Natural killer cell (primary cell): Measurements from ENCODE around the gene ARSB. TPM values are rescaled to one million over a fixed set of nuclear protein-coding genes. Genes with fewer than 3 reads are reported as not detected.
A peak's percentile ranks its signal among the peaks of the same experiment; 100 is the strongest.

Experiments used
- ATAC-seq, 3 donors: fragments of 150-1000 bp in 2 of 3; fragments of 200-7000 bp in 1 of 3; cut with Tn5 transposase; 1 replicate in 1 of 3; 2 replicates in 2 of 3; pipeline ENCODE4 v1.10.0; 2021; ENCODE audit warnings: mild to moderate bottlenecking in 2 of 3, moderate library complexity in 2 of 3
- DNase-seq, 2 donors: peaks; one replicate each; pipeline versions ENCODE4 v3.0.0 to v3.0.0-alpha.2; 2013 to 2021; ENCODE audit warnings: mixed read lengths in 1 of 2
- H3K27ac ChIP-seq: one replicate; pipeline ENCODE4 v1.5.1; 2013; ENCODE audit warnings: mild to moderate bottlenecking, low read length
- H3K27me3 ChIP-seq: one replicate; pipeline ENCODE4 v1.6.1; 2013; ENCODE audit warnings: low read length; ENCODE audit not compliant: control insufficient read depth, insufficient read depth
- H3K36me3 ChIP-seq: one replicate; pipeline ENCODE4 v1.6.1; 2013; ENCODE audit warnings: low read length; ENCODE audit not compliant: control insufficient read depth, insufficient read depth
- H3K4me1 ChIP-seq: one replicate; pipeline ENCODE4 v1.6.1; 2013; ENCODE audit warnings: low read length; ENCODE audit not compliant: control insufficient read depth, insufficient read depth
- H3K4me3 ChIP-seq: one replicate; pipeline ENCODE4 v1.5.1; 2013; ENCODE audit warnings: low read length
- H3K9me3 ChIP-seq: one replicate; pipeline ENCODE4 v1.6.1; 2013; ENCODE audit warnings: low read length; ENCODE audit not compliant: control insufficient read depth, insufficient read depth
- H3K27ac Mint-ChIP-seq, 2 donors: one replicate each; pipeline ENCODE4 v1.8.0; 2022; ENCODE audit warnings: mild to moderate bottlenecking in 2 of 2, mixed read lengths in 2 of 2, moderate library complexity in 1 of 2
- H3K27me3 Mint-ChIP-seq, 2 donors: one replicate each; pipeline ENCODE4 v1.8.0; 2022; ENCODE audit warnings: low read depth in 2 of 2, mixed read lengths in 2 of 2
- H3K36me3 Mint-ChIP-seq: one replicate; pipeline ENCODE4 v1.8.0; 2022; ENCODE audit warnings: mixed read lengths
- H3K4me1 Mint-ChIP-seq, 2 donors: one replicate each; pipeline ENCODE4 v1.8.0; 2022; ENCODE audit warnings: mixed read lengths in 2 of 2
- H3K4me3 Mint-ChIP-seq: one replicate; pipeline ENCODE4 v1.8.0; 2022; ENCODE audit warnings: mild to moderate bottlenecking, moderate library complexity, mixed read lengths
- H3K9me3 Mint-ChIP-seq, 2 donors: one replicate each; pipeline ENCODE4 v1.8.0; 2022; ENCODE audit warnings: mixed read lengths in 2 of 2
- CTCF ChIP-seq: fragments of 200-600 bp; IDR thresholded peaks from one replicate; pipeline ENCODE4 v1.8.0; 2022; ENCODE audit warnings: antibody characterized with exemption
- WGBS: methylation state at CpG from one replicate; pipeline ENCODE4 v1.1.7; 2013; ENCODE audit warnings: missing lambda C conversion rate; ENCODE audit not compliant: insufficient coverage; 5-methylcytosine and 5-hydroxymethylcytosine counted together
- intact Hi-C: fragments of 100-400 bp; cut with micrococcal nuclease; formaldehyde crosslinking; loops from one replicate; pipeline ENCODE4 v1.14.2; 2022
- total RNA-seq, 4 donors: library from RNA; stranded (reverse); fragments of 120-200 nt in 1 of 4; gene quantifications; one replicate each; pipeline versions ENCODE4 v1.2.3 to v1.2.4, GENCODE V29; 2013 to 2022

The ARSB gene
- 10 to 100 TPM in 1 of 3 donors, 1 to 10 TPM in 2; 8.6 to 12.8 (median 8.9) TPM for total RNA-seq
- 11.9 TPM for total RNA-seq (2013)

- TF ChIP-seq CTCF: no peak
- intact Hi-C loops: loop anchor here (5.0 to 10.0 kb wide), 3 partner anchors 252 to 690 kb away; partner anchors contain the start of genes AP3B1, JMY and SCAMP1
- H3K27me3 ChIP-seq: no peaks in the 10 kb centered on the region
- H3K9me3 ChIP-seq: no peaks in the 10 kb centered on the region
- peak within 1 kb of the TSS; percentile 85 for H3K27ac ChIP-seq
- H3K36me3 Mint-ChIP-seq: no peaks in the 10 kb centered on the region
- H3K27ac Mint-ChIP-seq: peak within 1 kb of the TSS; percentile 94 to 95
- no peaks in the 10 kb centered on the region for H3K36me3 ChIP-seq
- peak within 1 kb of the TSS; percentile 68 for H3K4me3 ChIP-seq
- DNase-seq: peak in 1 of 2 donors; percentile 64
- H3K9me3 Mint-ChIP-seq: no peaks in the 10 kb centered on the region
- ATAC-seq: peak; percentile 36 to 76 (median 51)
- peaks cover 25% of the 10 kb centered on the region in 2 donors for H3K4me1 Mint-ChIP-seq
- WGBS: under 1% methylated on average over 57 of the region's 57 CpGs
- H3K4me3 Mint-ChIP-seq: peak within 1 kb of the TSS; percentile 97
- peaks cover 13% of the 10 kb centered on the region for H3K4me1 ChIP-seq
- no peaks in the 10 kb centered on the region for H3K27me3 Mint-ChIP-seq
These were observed at the start of gene ARSB for GRCh38 chr5:78985116-78985724. Gene ARSB, minus strand, starts transcription at chr5:78985310. Its CDS starts 62 bp downstream, at chr5:78985248.

- peaks cover 3% of the 10 kb centered on the region for H3K9me3 ChIP-seq
- no peaks in the 10 kb centered on the region for H3K27me3 ChIP-seq
- intact Hi-C loops: no loop called here
- no peak overlapping the region for H3K4me3 ChIP-seq
- no peak overlapping the region for H3K4me3 Mint-ChIP-seq
- no peak for ATAC-seq
- no peak overlapping the region for H3K27ac Mint-ChIP-seq
- H3K4me1 Mint-ChIP-seq: no peaks in the 10 kb centered on the region
- no peak for TF ChIP-seq CTCF
- H3K27ac ChIP-seq: no peak overlapping the region
- no peaks in the 10 kb centered on the region for H3K36me3 ChIP-seq
- WGBS: 97% methylated on average over 5 of the region's 5 CpGs
- peaks cover 0 to 7% of the 10 kb centered on the region in 2 donors for H3K27me3 Mint-ChIP-seq
- DNase-seq: no peak
- no peaks in the 10 kb centered on the region for H3K9me3 Mint-ChIP-seq
- H3K4me1 ChIP-seq: no peaks in the 10 kb centered on the region
- H3K36me3 Mint-ChIP-seq: no peaks in the 10 kb centered on the region
These were observed 47.7 kb upstream of the ARSB start for GRCh38 chr5:79032782-79033181.

- Histone ChIP-seq H3K4me3 (no peak overlapping the region), H3K4me1 (no peaks in the 10 kb centered on the region), H3K27ac (no peak overlapping the region), H3K36me3 (no peaks in the 10 kb centered on the region), H3K9me3 (peaks cover 3% of the 10 kb centered on the region), H3K27me3 (no peaks in the 10 kb centered on the region)
- Mint-ChIP-seq H3K27me3 (peaks cover 3 to 9% of the 10 kb centered on the region in 2 donors), H3K4me1 (no peaks in the 10 kb centered on the region), H3K36me3 (no peaks in the 10 kb centered on the region), H3K27ac (no peak overlapping the region), H3K9me3 (no peaks in the 10 kb centered on the region), H3K4me3 (no peak overlapping the region)
- no peak for TF ChIP-seq CTCF
- DNase-seq (no peak), ATAC-seq (no peak)
- WGBS: 93% methylated on average over 10 of the region's 10 CpGs
- intact Hi-C loops: no loop called here
These were observed 47.1 kb upstream of the ARSB start for GRCh38 chr5:79032031-79032695.
